HepG2 (cell line): ENCODE data around the gene CTDSP2. TPM values are rescaled to one million over a fixed set of nuclear protein-coding genes. Genes with fewer than 3 reads are reported as not detected.

Experiments
- ATAC-seq: fragments of 200-7000 bp; cut with Tn5 transposase; 3 replicates; pipeline ENCODE4 v1.9.1; 2020; ENCODE audit warnings: mild to moderate bottlenecking, moderate library complexity
- BruUV-seq: library from RNA; stranded (reverse); fragments of 400-500 nt; replicated peaks from 2 replicates; lab custom pipeline; 2021; lab: Mats Ljungman, UMichigan
- CTCF ChIA-PET: fragments of 300-600 bp; formaldehyde crosslinking; extraction: SDS; loops from one replicate; lab custom pipeline; 2021; ENCODE audit warnings: low total read pairs, inconsistent platforms, low intra/inter-chr PET ratio; lab: Yijun Ruan, JAX
- POLR2A ChIA-PET: fragments of 350-600 bp; sonication (Branson Sonifier 250); formaldehyde crosslinking; loops from one replicate; lab custom pipeline; 2020; ENCODE audit warnings: antibody characterized with exemption, inconsistent platforms; lab: Yijun Ruan, JAX
- DNase-seq: peaks from one replicate; pipeline ENCODE4 v3.0.0-alpha.2; 2015; ENCODE audit warnings: low spot score
- FAIRE-seq: peaks from 3 replicates; lab custom pipeline; 2011; peaks lifted over from hg19 to GRCh38; lab: Jason Lieb, UNC
- H2AFZ ChIP-seq: one replicate; pipeline ENCODE4 v1.6.1; 2011; ENCODE audit warnings: low read length, inconsistent platforms
- H3K27ac ChIP-seq: fragments of 300-600 bp; 3 replicates; pipeline ENCODE4 v1.8.0; 2011; ENCODE audit warnings: mixed run types, mild to moderate bottlenecking, mixed read lengths, low read length, inconsistent platforms; ENCODE audit not compliant: insufficient read depth; ENCODE audit errors: extremely low read length
- H3K27me3 ChIP-seq, 2 experiments: fragments of 200-600 bp in 1 of 2; 2 replicates in 1 of 2; 3 replicates in 1 of 2; pipeline versions ENCODE4 v1.6.0 to v1.8.0; 2011; ENCODE audit warnings: low read length in 2 of 2, mild to moderate bottlenecking in 2 of 2, moderate library complexity in 2 of 2, inconsistent platforms in 1 of 2; ENCODE audit not compliant: insufficient read depth in 2 of 2, control insufficient read depth in 1 of 2
- H3K36me3 ChIP-seq, 2 experiments: fragments of 200-600 bp in 1 of 2; replicated peaks in 1 of 2; 2 replicates in 1 of 2; 3 replicates in 1 of 2; pipeline versions ENCODE4 v1.5.1 to v1.8.0; 2011; ENCODE audit warnings: low read length in 2 of 2, inconsistent platforms in 1 of 2; ENCODE audit not compliant: insufficient read depth in 2 of 2, control insufficient read depth in 1 of 2
- H3K4me1 ChIP-seq: 2 replicates; pipeline ENCODE4 v1.5.1; 2012; ENCODE audit warnings: low read length, inconsistent platforms; ENCODE audit not compliant: insufficient read depth
- H3K4me2 ChIP-seq: 2 replicates; pipeline ENCODE4 v1.6.0; 2011; ENCODE audit warnings: low read depth, low read length, inconsistent platforms
- H3K4me3 ChIP-seq, 3 experiments: fragments of 200-600 bp in 1 of 3; sonication (generic), shearing (Covaris generic) in 1 of 3; replicated peaks in 1 of 3; 2 replicates each; pipeline ENCODE4 v1.5.1; 2011 to 2016; ENCODE audit warnings: low read length in 3 of 3, inconsistent platforms in 2 of 3, low read depth in 2 of 3, mild to moderate bottlenecking in 2 of 3, control low read depth in 1 of 3, mixed read lengths in 1 of 3; ENCODE audit not compliant: insufficient read depth in 1 of 3
- H3K79me2 ChIP-seq: one replicate; pipeline ENCODE4 v1.6.1; 2011; ENCODE audit warnings: low read length, inconsistent platforms; ENCODE audit not compliant: insufficient read depth
- H3K9ac ChIP-seq: 2 replicates; pipeline ENCODE4 v1.6.0; 2011; ENCODE audit warnings: mild to moderate bottlenecking, low read depth, low read length, inconsistent platforms; ENCODE audit not compliant: insufficient read depth
- H3K9me3 ChIP-seq: 2 replicates; pipeline ENCODE4 v1.5.1; 2012; ENCODE audit warnings: mild to moderate bottlenecking, low read length
- H4K20me1 ChIP-seq: 2 replicates; pipeline ENCODE4 v1.6.0; 2011; ENCODE audit warnings: inconsistent platforms, mild to moderate bottlenecking, low read length, moderate library complexity; ENCODE audit not compliant: insufficient read depth
- CBFB ChIP-seq: sonication (generic); formaldehyde crosslinking; IDR thresholded peaks from 2 replicates; pipeline ENCODE4 v1.4.0; 2020; ENCODE audit warnings: missing genetic modification reagents
- GRHL1 ChIP-seq: sonication (generic); formaldehyde crosslinking; conservative IDR thresholded peaks from 2 replicates; pipeline ENCODE4 v1.8.0; 2022; ENCODE audit warnings: missing genetic modification reagents
- KMT2A ChIP-seq: sonication (generic); formaldehyde crosslinking; IDR thresholded peaks from 2 replicates; pipeline ENCODE4 v1.4.0; 2020; ENCODE audit warnings: missing genetic modification reagents
- RFX3 ChIP-seq: IDR thresholded peaks from 2 replicates; pipeline ENCODE4 v1.6.1; 2016; ENCODE audit warnings: missing biosample characterization, missing genetic modification reagents
- RFXANK ChIP-seq: IDR thresholded peaks from 2 replicates; pipeline ENCODE4 v1.6.1; 2016
- TFAP4 ChIP-seq: sonication (generic); IDR thresholded peaks from 2 replicates; pipeline ENCODE4 v1.6.1; 2016; ENCODE audit warnings: low read depth, borderline replicate concordance
- ZMYM4 ChIP-seq: sonication (generic); formaldehyde crosslinking; IDR thresholded peaks from 2 replicates; pipeline ENCODE4 v1.8.1; 2023; ENCODE audit warnings: mild to moderate bottlenecking, missing genetic modification reagents
- ZNF329 ChIP-seq: sonication (generic); formaldehyde crosslinking; IDR thresholded peaks from 2 replicates; pipeline ENCODE4 v1.9.0; 2021; ENCODE audit warnings: low read depth, mild to moderate bottlenecking, missing genetic modification reagents
- ZNF557 ChIP-seq: sonication (generic); formaldehyde crosslinking; IDR thresholded peaks from 2 replicates; pipeline ENCODE4 v1.4.0; 2020; ENCODE audit warnings: missing genetic modification reagents
- ZNF772 ChIP-seq: sonication (generic); formaldehyde crosslinking; IDR thresholded peaks from 2 replicates; pipeline ENCODE4 v1.5.0; 2020; ENCODE audit warnings: mild to moderate bottlenecking, missing genetic modification reagents
- WGBS: methylation state at CpG from one replicate; pipeline ENCODE4 v1.1.6; 2017; ENCODE audit warnings: low lambda C conversion rate; 5-methylcytosine and 5-hydroxymethylcytosine counted together
- in situ Hi-C: cut with HindIII; loops from 2 replicates; pipeline ENCODE4 v1.10.0; 2017; ENCODE audit warnings: low pct_unique_long_range_greater_than_20kb; ENCODE audit not compliant: extremely low pct_ligation_motif_present
- intact Hi-C: fragments of 100-400 bp; cut with micrococcal nuclease; formaldehyde crosslinking; loops from one replicate; pipeline ENCODE4 v1.10.0; 2022; ENCODE audit not compliant: unreplicated experiment
- polyA plus RNA-seq, 8 experiments: library from polyadenylated mRNA; depleted of rRNA in 3 of 8; stranded (reverse) in 7 of 8; unstranded in 1 of 8; fragments of >200 nt; fragmentation: Illumina TruSeq in 4 of 8; extraction: Trizol in 4 of 8; gene quantifications; 2 replicates each; pipeline versions ENCODE4 v1.2.1 to v1.2.3, GENCODE V29; 2011 to 2016; ENCODE audit warnings: low read depth in 4 of 8, missing spikeins in 1 of 8, mixed read lengths in 1 of 8; ENCODE audit not compliant: insufficient read depth in 1 of 8
- total RNA-seq, 5 experiments: library from RNA; depleted of rRNA; stranded (reverse); fragments of >200 nt; fragmentation: Illumina TruSeq; extraction: Trizol; gene quantifications; 2 replicates each; pipeline ENCODE4 v1.2.3, GENCODE V29; 2016; ENCODE audit warnings: low read depth in 1 of 5

CTDSP2 gene
- total and polyA plus RNA-seq, 2 of the 13 experiments (the other 11 are each of a cell fraction or from before 2014, with no cell fraction given), result 38.1 to 82.5 TPM

GRCh38 chr12:57868851-57869268, 22.3 kb upstream of the CTDSP2 start (continued):
- TF ChIP-seq ZMYM4 (CRISPR knock-in tag), result no peak
- no peak for TF ChIP-seq TFAP4
- TF ChIP-seq ZNF557 (CRISPR knock-in tag), result no peak
- TF ChIP-seq ZNF772 (CRISPR knock-in tag), result no peak
- no peak for TF ChIP-seq KMT2A

DNA sequence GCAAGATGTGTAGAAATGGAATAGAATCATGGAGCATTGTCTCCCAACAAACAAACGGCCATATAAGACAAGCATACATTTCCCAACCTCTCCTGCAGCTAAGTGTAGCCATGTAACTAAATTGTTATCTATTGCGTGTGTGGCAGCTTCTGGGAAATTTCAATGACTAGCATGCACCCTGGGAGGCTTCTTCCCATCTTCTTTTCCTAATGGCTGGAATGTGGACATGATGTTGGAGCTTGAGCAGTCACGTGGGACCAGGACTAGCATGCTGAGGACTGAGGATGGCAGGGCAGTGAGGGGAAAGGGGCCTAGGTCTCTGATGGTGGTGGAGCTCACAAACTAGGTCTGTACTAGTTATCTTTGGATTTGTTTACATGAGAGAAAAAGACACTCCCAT, 21.7 kb upstream of the CTDSP2 start:
- Histone ChIP-seq H3K4me2 (no peak overlapping the region), H3K36me3 (no peaks in the 10 kb centered on the region), H3K27me3 (peaks cover 6 to 53% of the 10 kb centered on the region in 2 experiments), H2AFZ (no peak overlapping the region), H3K9ac (no peak overlapping the region), H3K9me3 (no peaks in the 10 kb centered on the region), H3K4me3 (no peak overlapping the region), H4K20me1 (no peaks in the 10 kb centered on the region), H3K79me2 (no peaks in the 10 kb centered on the region), H3K4me1 (peaks cover 15% of the 10 kb centered on the region), H3K27ac (no peak overlapping the region)
- CTCF ChIA-PET, result no interaction called here
- TF ChIP-seq RFXANK (CRISPR knock-in tag) (no peak), ZNF329 (no peak), CBFB (CRISPR knock-in tag) (no peak), GRHL1 (CRISPR knock-in tag) (no peak), RFX3 (CRISPR knock-in tag) (no peak)
- POLR2A ChIA-PET, result no interaction called here
- no TSS peak for BruUV-seq
- no peak for DNase-seq
- whole genome bisulfite sequencing, result 15% methylated on average over 3 of the region's 3 CpGs
- no peak for FAIRE-seq
- in situ Hi-C loops (no loop called here), intact Hi-C loops (no loop called here)
- ATAC-seq, result no peak
